HG03520 (cell line): ENCODE results near the gene S1PR3.
"Not testable (repeated sequence)": the region's sequence is repeated elsewhere in the genome, so short reads cannot be mapped to it uniquely, and the experiment has no call there.

ENCODE experiments used
- ATAC-seq: cut with Tn5 transposase; IDR thresholded peaks from one replicate; pipeline ENCODE4 v1.9.1; 2021; ENCODE audit warnings: mild to moderate bottlenecking, moderate library complexity; ENCODE audit not compliant: unreplicated experiment

S1PR3 gene

GRCh38 chr9:88991066-88992034 is at the start of gene S1PR3:
S1PR3 (plus strand) TSS chr9:88991468; CDS start chr9:89001201, 9,733 bp downstream.
- no peak for ATAC-seq

GRCh38 chr9:88941586-88941985 is 49.7 kb upstream of the S1PR3 start:
- ATAC-seq: not testable (repeated sequence)

DNA sequence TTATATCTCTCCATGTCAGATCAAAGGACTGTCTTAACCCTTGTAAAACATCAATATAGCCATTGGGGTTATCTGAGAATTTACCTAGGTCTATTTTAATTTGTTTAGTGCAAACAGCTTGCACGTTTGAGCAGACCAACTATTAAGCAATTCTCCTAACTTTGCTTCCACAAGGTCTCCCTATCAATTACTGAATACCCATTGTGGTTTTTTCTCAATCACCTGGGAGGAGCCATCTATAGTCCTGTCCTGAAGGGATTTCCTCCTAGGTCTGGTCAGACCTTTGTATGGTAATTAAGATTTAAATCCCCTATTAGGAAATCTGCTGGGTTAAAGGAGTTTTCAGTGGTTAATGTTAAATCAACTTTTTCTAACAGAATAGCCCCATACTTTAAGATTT is 48.9 kb upstream of the S1PR3 start:
- ATAC-seq: no peak

GRCh38 chr9:88945636-88946333 is 45.5 kb upstream of the S1PR3 start:
- ATAC-seq: no peak

- ATAC-seq: no peak
Observed at GRCh38 chr9:88947581-88948573, 43.4 kb upstream of the S1PR3 start.

- no peak for ATAC-seq
Observed at GRCh38 chr9:88949425-88949824, 41.8 kb upstream of the S1PR3 start.

DNA sequence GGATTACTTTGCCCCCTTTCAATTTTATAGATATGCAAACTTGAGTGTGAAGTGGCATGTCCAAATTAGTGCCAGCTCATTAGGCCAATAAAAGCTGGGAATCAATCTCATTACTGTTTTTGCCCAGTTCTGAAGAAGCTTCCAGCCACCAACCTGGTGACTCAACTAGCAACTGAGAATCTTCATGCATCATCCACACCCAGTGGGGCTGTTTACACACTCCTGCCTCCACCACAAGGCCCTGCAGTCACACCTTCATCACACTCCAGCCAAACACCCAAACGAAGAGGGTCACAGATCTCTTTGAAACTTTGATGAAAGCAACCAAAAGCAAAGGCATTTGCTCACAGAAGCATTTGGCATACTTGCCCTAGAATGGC is 41.3 kb upstream of the S1PR3 start:
- no peak for ATAC-seq

GRCh38 chr9:88950341-88951154 is 40.7 kb upstream of the S1PR3 start:
- ATAC-seq: no peak

DNA sequence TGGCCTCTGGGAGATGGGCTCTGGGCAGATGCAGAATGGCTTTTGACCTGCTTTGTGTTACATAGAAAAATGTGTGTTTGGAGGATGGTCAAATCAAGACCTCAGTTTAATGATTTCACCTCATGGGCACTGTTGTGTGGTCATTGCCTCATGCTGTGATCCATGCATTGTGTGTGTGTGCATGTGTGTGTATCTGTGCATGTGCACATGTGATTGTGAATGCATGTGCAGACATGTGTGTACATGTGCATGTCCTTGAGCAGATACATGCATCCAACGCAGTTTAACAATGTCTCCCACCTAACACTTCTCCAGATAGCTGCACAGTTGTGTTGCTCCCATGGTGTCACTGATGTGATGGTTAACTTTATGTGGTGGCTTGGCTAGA is 40.1 kb upstream of the S1PR3 start:
- no peak for ATAC-seq

DNA sequence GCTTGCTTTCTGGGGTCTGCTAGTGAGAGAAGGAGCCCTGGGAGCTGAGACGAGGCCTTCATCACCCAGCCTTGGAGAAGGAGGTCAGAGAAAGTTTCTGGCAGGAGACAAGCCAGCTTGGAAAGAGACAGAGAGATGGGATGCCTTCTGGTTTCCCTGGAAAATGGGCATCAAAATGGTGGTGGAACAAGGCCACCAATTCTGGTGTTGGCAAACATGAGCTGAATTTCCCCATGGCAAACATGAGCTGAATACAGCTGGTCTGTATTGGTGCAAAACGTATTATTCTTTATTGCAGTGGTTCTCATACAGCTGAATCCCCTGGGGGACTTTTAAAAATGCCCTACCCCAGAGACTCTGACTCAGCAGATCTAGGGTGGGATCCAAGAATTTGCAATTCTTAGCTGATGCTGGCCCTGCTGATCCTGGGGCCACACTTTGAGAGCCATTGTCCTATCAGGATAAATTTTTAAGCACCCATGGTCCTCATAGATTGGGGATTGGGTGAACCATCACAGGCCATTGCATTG is 39.1 kb upstream of the S1PR3 start:
- ATAC-seq: no peak

DNA sequence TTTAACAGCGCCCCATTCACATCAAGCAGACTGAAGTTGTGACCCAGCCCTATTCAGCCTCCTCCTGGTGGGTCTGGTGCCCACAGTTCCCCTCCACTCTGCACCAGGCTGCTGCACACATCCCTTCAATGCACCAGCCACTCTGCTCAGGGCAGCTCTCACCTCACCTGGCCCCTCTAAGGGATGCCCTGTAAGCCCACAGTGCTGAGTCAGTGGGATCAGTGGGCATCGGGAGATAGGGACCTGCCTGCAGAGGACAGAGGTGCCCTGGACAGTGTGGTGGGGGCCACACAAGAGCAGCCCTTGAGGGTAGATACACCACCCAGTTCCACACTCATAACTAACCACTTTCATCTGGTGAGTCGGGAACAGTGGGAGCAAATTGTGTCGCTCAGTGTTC is 38.3 kb upstream of the S1PR3 start:
- no peak for ATAC-seq

DNA sequence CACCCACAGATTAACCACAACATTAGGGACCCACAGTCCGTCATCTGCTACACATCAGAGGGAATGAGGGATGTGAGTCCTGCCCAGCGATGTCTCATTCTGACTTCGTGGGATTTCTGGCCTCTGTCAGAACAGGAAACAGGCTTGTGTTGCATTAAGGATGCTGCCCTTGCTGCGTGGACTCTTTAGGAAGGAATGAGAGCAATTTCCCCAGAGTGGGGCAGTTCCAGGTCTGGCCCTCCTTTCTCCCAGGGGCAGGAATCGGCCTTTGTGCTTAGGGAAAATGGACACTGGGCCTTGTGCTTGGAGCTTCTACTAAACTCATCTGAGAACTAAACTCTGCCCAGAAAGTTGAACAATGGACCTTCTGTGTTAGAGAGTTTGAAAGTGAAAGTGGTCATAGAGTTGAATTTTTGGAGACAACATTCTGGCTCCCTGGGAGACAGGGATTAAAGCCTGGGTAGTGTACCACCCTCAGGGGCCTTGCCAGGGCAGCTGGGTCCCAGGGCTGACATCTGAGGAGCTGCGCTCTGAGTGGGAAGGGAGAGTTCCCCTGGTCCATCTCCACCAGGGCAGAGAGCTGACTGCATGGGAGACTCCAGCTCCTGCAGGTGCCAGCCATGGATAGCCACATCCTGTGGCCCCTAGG is 37.8 kb upstream of the S1PR3 start:
- ATAC-seq: no peak

GRCh38 chr9:88954066-88954465 is 37.2 kb upstream of the S1PR3 start:
- ATAC-seq: no peak

GRCh38 chr9:88957526-88957925 is 33.7 kb upstream of the S1PR3 start:
- ATAC-seq: no peak

DNA sequence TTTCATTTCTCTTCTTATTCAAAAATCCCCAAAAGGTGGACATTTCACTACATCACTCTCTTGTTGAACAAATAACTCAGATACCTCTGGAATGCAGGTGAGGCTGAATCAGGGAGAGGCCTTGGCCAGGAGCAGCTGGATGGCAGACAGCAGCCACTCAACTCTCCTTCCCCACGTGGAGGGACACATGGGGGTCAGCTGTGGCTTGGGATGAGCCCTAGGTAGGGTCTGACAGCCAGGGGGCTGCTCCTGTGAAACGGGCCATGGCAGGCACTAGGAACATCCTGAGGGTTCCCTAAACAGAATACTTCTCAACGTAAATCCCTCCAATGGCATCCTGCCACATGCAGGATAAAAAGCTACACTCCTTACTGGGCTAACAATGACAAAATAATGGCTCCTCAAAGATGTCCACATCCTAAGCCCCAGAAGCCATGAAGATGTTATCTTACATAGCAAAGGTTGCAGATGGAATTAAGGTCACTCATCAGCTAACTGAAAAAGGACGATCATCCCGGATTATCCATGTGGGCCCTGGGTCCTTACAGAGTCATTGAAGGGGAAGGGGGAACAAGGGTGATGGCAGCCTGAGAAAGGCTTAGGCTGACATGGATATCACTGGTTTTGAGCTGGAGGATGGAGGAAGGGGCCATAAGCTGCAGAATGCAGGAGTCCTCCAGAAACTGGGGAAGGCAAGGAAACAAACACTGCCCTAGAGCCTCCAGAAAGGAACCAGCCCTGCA is 31.4 kb upstream of the S1PR3 start:
- no peak for ATAC-seq

DNA sequence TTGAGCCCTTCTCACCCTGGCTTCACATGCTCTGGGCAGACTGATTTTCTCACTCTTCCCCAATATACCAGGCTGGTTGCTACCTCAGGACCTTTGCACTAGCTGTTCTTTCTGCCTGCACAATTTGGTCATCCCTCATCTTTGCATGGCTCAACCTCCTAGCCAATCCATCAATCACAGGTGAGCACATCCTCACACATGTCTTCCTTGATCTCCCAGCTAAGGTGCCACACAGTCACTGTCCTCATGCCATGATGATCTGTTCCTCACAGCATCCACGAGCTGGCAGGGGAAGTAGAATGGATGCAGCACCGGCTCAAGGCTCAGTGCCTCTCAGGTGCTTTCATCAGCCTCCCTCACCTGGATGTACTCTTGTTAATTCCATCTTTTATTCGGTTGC is 30.6 kb upstream of the S1PR3 start:
- ATAC-seq: no peak

- ATAC-seq: no peak
Observed at GRCh38 chr9:88965473-88965872, 25.8 kb upstream of the S1PR3 start.

DNA sequence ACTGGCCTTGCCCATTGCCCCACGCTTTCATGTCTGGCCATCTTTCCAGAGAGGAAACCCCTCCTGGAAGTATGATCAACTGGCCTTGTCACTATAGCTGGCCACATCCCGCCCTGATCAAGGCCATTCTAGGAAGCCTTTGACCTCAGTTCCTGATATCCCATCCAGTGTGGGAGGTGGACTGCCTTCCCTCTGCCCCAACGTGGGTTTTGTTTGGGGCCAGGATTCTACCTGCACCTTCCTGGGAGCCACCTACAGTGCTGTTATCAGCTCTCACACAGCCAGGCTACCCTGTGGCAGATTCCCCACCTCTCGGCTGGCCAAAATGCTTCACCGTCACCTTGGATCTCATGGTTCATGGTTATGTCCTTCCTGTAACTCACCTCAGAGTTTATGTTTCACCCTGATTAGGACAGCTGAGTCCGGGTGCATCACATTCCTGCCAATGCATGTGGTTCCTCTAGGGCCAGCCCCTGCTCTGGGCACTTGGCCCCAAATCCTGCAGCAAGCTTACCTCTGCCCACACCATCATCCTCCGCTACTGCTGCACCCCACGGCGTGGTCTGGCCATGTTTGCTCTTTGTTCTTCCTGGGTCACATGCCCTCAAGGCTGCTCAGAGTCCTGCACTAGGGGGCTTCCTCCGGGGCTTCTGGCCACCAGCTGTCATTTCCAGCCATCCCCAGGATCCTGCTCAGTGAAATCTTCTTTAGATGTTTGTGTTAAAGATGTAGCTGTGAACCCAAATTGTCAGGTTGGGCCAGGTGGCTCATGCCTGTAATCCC is 24.2 kb upstream of the S1PR3 start:
- ATAC-seq: no peak
